Loucy (cell line): ENCODE results near the gene CLCN6.

Source experiments
- H2AFZ ChIP-seq: fragments of 200-600 bp; sonication (generic); 2 replicates; pipeline ENCODE4 v1.6.0; 2016; ENCODE audit warnings: antibody characterized with exemption, mild to moderate bottlenecking, low read length, moderate library complexity
- H3F3A ChIP-seq: fragments of 200-600 bp; 2 replicates; pipeline ENCODE4 v1.6.0; 2016; ENCODE audit warnings: antibody characterized with exemption, low read depth, mild to moderate bottlenecking
- H3K27me3 ChIP-seq: fragments of 200-600 bp; sonication (generic); 2 replicates; pipeline ENCODE4 v1.6.1; 2014; ENCODE audit warnings: low read length, mild to moderate bottlenecking; ENCODE audit not compliant: insufficient read depth, poor library complexity, severe bottlenecking
- H3K36me3 ChIP-seq: fragments of 200-600 bp; sonication (generic); 2 replicates; pipeline ENCODE4 v1.6.1; 2016; ENCODE audit warnings: low read length; ENCODE audit not compliant: insufficient read depth
- H3K4me1 ChIP-seq: fragments of 200-600 bp; sonication (generic); 2 replicates; pipeline ENCODE4 v1.5.1; 2014; ENCODE audit warnings: low read length, mild to moderate bottlenecking; ENCODE audit not compliant: insufficient read depth, poor library complexity, severe bottlenecking
- H3K4me2 ChIP-seq: fragments of 200-600 bp; sonication (generic); 2 replicates; pipeline ENCODE4 v1.6.0; 2014; ENCODE audit warnings: antibody characterized with exemption, low read length, low read depth, mild to moderate bottlenecking; ENCODE audit not compliant: poor library complexity, severe bottlenecking
- H3K4me3 ChIP-seq: fragments of 200-600 bp; sonication (generic); 2 replicates; pipeline ENCODE4 v1.5.1; 2014; ENCODE audit warnings: low read length, mild to moderate bottlenecking, mixed read lengths; ENCODE audit not compliant: poor library complexity, severe bottlenecking
- H3K79me2 ChIP-seq: fragments of 200-600 bp; sonication (generic); 2 replicates; pipeline ENCODE4 v1.6.1; 2014; ENCODE audit warnings: low read length; ENCODE audit not compliant: insufficient read depth
- H3K9ac ChIP-seq: fragments of 200-600 bp; sonication (generic); 2 replicates; pipeline ENCODE4 v1.6.0; 2014; ENCODE audit warnings: mild to moderate bottlenecking, low read depth, low read length, moderate library complexity; ENCODE audit not compliant: poor library complexity, severe bottlenecking
- H3K9me2 ChIP-seq: fragments of 200-600 bp; sonication (generic); replicated peaks from 2 replicates; pipeline ENCODE4 v1.6.1; 2016; ENCODE audit warnings: low read depth, low read length, mixed read lengths
- H3K9me3 ChIP-seq: fragments of 200-600 bp; sonication (generic); 2 replicates; pipeline ENCODE4 v1.6.1; 2014; ENCODE audit warnings: mild to moderate bottlenecking, antibody characterized with exemption, low read length, low read depth; ENCODE audit not compliant: insufficient read depth
- H4K20me1 ChIP-seq: fragments of 200-600 bp; sonication (generic); 2 replicates; pipeline ENCODE4 v1.6.0; 2014; ENCODE audit warnings: antibody characterized with exemption, low read length, mild to moderate bottlenecking; ENCODE audit not compliant: insufficient read depth, poor library complexity, severe bottlenecking
- EZH2phosphoT487 ChIP-seq: fragments of 200-600 bp; IDR thresholded peaks from 2 replicates; pipeline ENCODE4 v1.6.1; 2018; ENCODE audit warnings: antibody characterized with exemption, mild to moderate bottlenecking, moderate library complexity, borderline replicate concordance
- TF ChIP-seq, protein P1 (sequence below): fragments of 200-600 bp; sonication (generic); conservative IDR thresholded peaks from 2 replicates; pipeline ENCODE4 v1.5.1; 2014; ENCODE audit warnings: mild to moderate bottlenecking, antibody characterized with exemption, low read length

Gene CLCN6

DNA sequence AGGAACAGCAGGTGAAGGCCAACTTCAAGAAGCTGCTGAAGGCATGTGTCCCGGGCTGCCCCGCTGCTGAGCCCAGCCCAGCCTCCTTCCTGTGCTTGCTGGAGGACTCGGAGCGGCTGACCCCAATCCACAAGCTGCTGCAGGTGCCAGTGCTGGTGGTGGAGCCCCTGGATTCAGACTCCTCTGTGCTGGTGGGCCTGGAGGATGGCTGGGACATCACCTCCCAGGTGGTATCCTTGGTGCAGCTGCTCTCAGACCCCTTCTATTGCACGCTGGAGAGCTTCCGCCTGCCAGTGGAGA is 72.8 kb downstream of the CLCN6 start:
- Histone ChIP-seq H3K4me1 (no peaks in the 10 kb centered on the region), H3K9me2 (no peaks in the 10 kb centered on the region), H3K4me2 (no peak overlapping the region), H4K20me1 (no peaks in the 10 kb centered on the region), H3F3A (no peaks in the 10 kb centered on the region), H3K27me3 (no peaks in the 10 kb centered on the region), H3K9ac (no peak overlapping the region), H2AFZ (no peak overlapping the region), H3K9me3 (no peaks in the 10 kb centered on the region), H3K4me3 (no peak overlapping the region), H3K36me3 (no peaks in the 10 kb centered on the region), H3K79me2 (no peaks in the 10 kb centered on the region)
- TF ChIP-seq EZH2phosphoT487 = no peak
- TF ChIP-seq, protein P1, sequence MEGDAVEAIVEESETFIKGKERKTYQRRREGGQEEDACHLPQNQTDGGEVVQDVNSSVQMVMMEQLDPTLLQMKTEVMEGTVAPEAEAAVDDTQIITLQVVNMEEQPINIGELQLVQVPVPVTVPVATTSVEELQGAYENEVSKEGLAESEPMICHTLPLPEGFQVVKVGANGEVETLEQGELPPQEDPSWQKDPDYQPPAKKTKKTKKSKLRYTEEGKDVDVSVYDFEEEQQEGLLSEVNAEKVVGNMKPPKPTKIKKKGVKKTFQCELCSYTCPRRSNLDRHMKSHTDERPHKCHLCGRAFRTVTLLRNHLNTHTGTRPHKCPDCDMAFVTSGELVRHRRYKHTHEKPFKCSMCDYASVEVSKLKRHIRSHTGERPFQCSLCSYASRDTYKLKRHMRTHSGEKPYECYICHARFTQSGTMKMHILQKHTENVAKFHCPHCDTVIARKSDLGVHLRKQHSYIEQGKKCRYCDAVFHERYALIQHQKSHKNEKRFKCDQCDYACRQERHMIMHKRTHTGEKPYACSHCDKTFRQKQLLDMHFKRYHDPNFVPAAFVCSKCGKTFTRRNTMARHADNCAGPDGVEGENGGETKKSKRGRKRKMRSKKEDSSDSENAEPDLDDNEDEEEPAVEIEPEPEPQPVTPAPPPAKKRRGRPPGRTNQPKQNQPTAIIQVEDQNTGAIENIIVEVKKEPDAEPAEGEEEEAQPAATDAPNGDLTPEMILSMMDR = no peak

- H3K4me2 ChIP-seq = no peak overlapping the region
- no peak for TF ChIP-seq EZH2phosphoT487
- no peak overlapping the region for H2AFZ ChIP-seq
- no peaks in the 10 kb centered on the region for H3K36me3 ChIP-seq
- H3K4me1 ChIP-seq = no peaks in the 10 kb centered on the region
- no peaks in the 10 kb centered on the region for H4K20me1 ChIP-seq
- H3K9me2 ChIP-seq = no peaks in the 10 kb centered on the region
- no peaks in the 10 kb centered on the region for H3K27me3 ChIP-seq
- H3K79me2 ChIP-seq = no peaks in the 10 kb centered on the region
- no peak overlapping the region for H3K9ac ChIP-seq
- H3K9me3 ChIP-seq = no peaks in the 10 kb centered on the region
- no peaks in the 10 kb centered on the region for H3F3A ChIP-seq
- H3K4me3 ChIP-seq = no peak overlapping the region
These were observed 73.6 kb downstream of the CLCN6 start for GRCh38 chr1:11879311-11880180.

DNA sequence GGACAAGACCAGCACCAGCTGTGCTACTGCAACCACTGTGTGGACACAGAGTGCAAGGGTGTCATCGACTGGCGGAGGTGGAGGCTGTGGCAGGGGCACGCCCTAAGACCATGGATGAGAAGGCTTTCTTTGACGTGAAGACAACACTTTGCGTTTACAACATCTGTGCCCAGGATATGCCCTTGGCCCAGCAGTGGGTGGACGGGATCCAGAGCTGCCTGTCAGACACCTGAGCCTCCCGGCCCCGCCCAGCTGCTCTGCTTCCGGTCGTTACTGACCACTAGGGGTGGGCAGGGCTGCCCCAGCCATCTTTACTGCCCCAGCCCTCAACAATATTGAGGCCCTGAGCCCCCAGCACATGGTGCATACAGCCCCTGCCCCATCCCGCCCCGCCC is 74.2 kb downstream of the CLCN6 start:
- Histone ChIP-seq H2AFZ (no peak overlapping the region), H3K4me2 (no peak overlapping the region)
- no peak for TF ChIP-seq EZH2phosphoT487
- TF ChIP-seq, protein P1 = no peak

More for the DNA sequence above, 74.2 kb downstream of the CLCN6 start:
- H3K9me2 ChIP-seq = no peaks in the 10 kb centered on the region
- H3K79me2 ChIP-seq = no peaks in the 10 kb centered on the region
- no peaks in the 10 kb centered on the region for H3K36me3 ChIP-seq
- H3K9me3 ChIP-seq = no peaks in the 10 kb centered on the region
- H3K27me3 ChIP-seq = no peaks in the 10 kb centered on the region
- no peak overlapping the region for H3K4me3 ChIP-seq
- no peaks in the 10 kb centered on the region for H3F3A ChIP-seq
- H3K4me1 ChIP-seq = no peaks in the 10 kb centered on the region
- H4K20me1 ChIP-seq = no peaks in the 10 kb centered on the region
- no peak overlapping the region for H3K9ac ChIP-seq
